HepG2 (cell line): Measurements from ENCODE around the gene ETHE1. TPM values are rescaled to one million over a fixed set of nuclear protein-coding genes. Genes with fewer than 3 reads are reported as not detected.

Source experiments
- AGO2 ChIP-seq: fragments of 200-400 bp; formaldehyde crosslinking; optimal IDR thresholded peaks from 2 replicates; pipeline ENCODE3; 2017; ENCODE audit warnings: mild to moderate bottlenecking, low read depth, low read length, moderate library complexity
- EED ChIP-seq: sonication (generic); formaldehyde crosslinking; IDR thresholded peaks from 2 replicates; pipeline ENCODE4 v1.5.0; 2020; ENCODE audit warnings: mild to moderate bottlenecking, missing genetic modification reagents
- GLI4 ChIP-seq: sonication (generic); formaldehyde crosslinking; IDR thresholded peaks from 2 replicates; pipeline ENCODE4 v1.5.1; 2020; ENCODE audit warnings: missing genetic modification reagents, mild to moderate bottlenecking, moderate library complexity, borderline replicate concordance
- HES4 ChIP-seq: sonication (generic); formaldehyde crosslinking; IDR thresholded peaks from 2 replicates; pipeline ENCODE4 v1.9.0; 2021; ENCODE audit warnings: mild to moderate bottlenecking, missing genetic modification reagents, borderline replicate concordance
- JUN ChIP-seq: sonication (generic); formaldehyde crosslinking; IDR thresholded peaks from 2 replicates; pipeline ENCODE4 v1.4.0; 2020; ENCODE audit warnings: mild to moderate bottlenecking, missing genetic modification reagents
- MATR3 ChIP-seq: sonication (generic); formaldehyde crosslinking; IDR thresholded peaks from 2 replicates; pipeline ENCODE4 v1.4.0; 2020; ENCODE audit warnings: missing genetic modification reagents
- NR2F6 ChIP-seq, 2 experiments: IDR thresholded peaks; 2 replicates each; pipeline ENCODE4 v1.6.1; 2016; ENCODE audit warnings: antibody characterized with exemption in 1 of 2, mild to moderate bottlenecking in 1 of 2
- SMAD3 ChIP-seq: sonication (generic); formaldehyde crosslinking; IDR thresholded peaks from 2 replicates; pipeline ENCODE4 v1.4.0; 2020; ENCODE audit warnings: missing genetic modification reagents
- SMARCC2 ChIP-seq: fragments of 450-650 bp; IDR thresholded peaks from 2 replicates; pipeline ENCODE4 v1.6.1; 2017; ENCODE audit warnings: antibody characterized with exemption, mild to moderate bottlenecking
- TCF12 ChIP-seq, 2 experiments: fragments of 450-650 bp in 1 of 2; sonication (generic) in 1 of 2; formaldehyde crosslinking in 1 of 2; IDR thresholded peaks; 2 replicates each; pipeline versions ENCODE4 v1.6.1 to v1.8.0; 2017 to 2022; ENCODE audit warnings: antibody characterized with exemption in 1 of 2, mild to moderate bottlenecking in 1 of 2, missing genetic modification reagents in 1 of 2, moderate library complexity in 1 of 2
- XRCC5 ChIP-seq: fragments of 200-400 bp; formaldehyde crosslinking; optimal IDR thresholded peaks from 2 replicates; pipeline ENCODE3; 2017; ENCODE audit warnings: mild to moderate bottlenecking, low read length
- ZBTB20 ChIP-seq: sonication (generic); formaldehyde crosslinking; IDR thresholded peaks from 2 replicates; pipeline ENCODE4 v1.8.1; 2023; ENCODE audit warnings: missing genetic modification reagents, low read depth, mild to moderate bottlenecking, borderline replicate concordance
- ZNF333 ChIP-seq: sonication (generic); formaldehyde crosslinking; IDR thresholded peaks from 2 replicates; pipeline ENCODE4 v1.4.0; 2020; ENCODE audit warnings: mild to moderate bottlenecking, missing genetic modification reagents, borderline replicate concordance
- ZNF484 ChIP-seq: sonication (generic); formaldehyde crosslinking; IDR thresholded peaks from 2 replicates; pipeline ENCODE4 v1.5.1; 2020; ENCODE audit warnings: mild to moderate bottlenecking, low read depth, missing genetic modification reagents, borderline replicate concordance
- ZNF530 ChIP-seq: sonication (generic); formaldehyde crosslinking; IDR thresholded peaks from 2 replicates; pipeline ENCODE4 v1.5.0; 2020; ENCODE audit warnings: low read depth, mild to moderate bottlenecking, missing genetic modification reagents
- ZNF569 ChIP-seq: sonication (generic); formaldehyde crosslinking; IDR thresholded peaks from 2 replicates; pipeline ENCODE4 v1.5.0; 2020; ENCODE audit warnings: mild to moderate bottlenecking, missing genetic modification reagents, moderate library complexity, borderline replicate concordance
- polyA plus RNA-seq, 8 experiments: library from polyadenylated mRNA; depleted of rRNA in 3 of 8; stranded (reverse) in 7 of 8; unstranded in 1 of 8; fragments of >200 nt; fragmentation: Illumina TruSeq in 4 of 8; extraction: Trizol in 4 of 8; gene quantifications; 2 replicates each; pipeline versions ENCODE4 v1.2.1 to v1.2.3, GENCODE V29; 2011 to 2016; ENCODE audit warnings: low read depth in 4 of 8, missing spikeins in 1 of 8, mixed read lengths in 1 of 8; ENCODE audit not compliant: insufficient read depth in 1 of 8
- total RNA-seq, 5 experiments: library from RNA; depleted of rRNA; stranded (reverse); fragments of >200 nt; fragmentation: Illumina TruSeq; extraction: Trizol; gene quantifications; 2 replicates each; pipeline ENCODE4 v1.2.3, GENCODE V29; 2016; ENCODE audit warnings: low read depth in 1 of 5
- TF ChIP-seq, protein P1 (sequence below): sonication (generic); formaldehyde crosslinking; conservative IDR thresholded peaks from 2 replicates; pipeline ENCODE4 v1.4.0; 2020; ENCODE audit warnings: missing genetic modification reagents
- TF ChIP-seq, protein P2 (sequence below): sonication (generic); formaldehyde crosslinking; IDR thresholded peaks from 2 replicates; pipeline ENCODE4; 2020; ENCODE audit warnings: missing genetic modification reagents, mild to moderate bottlenecking, borderline replicate concordance
- TF ChIP-seq, protein P3 (sequence below): sonication (generic); formaldehyde crosslinking; IDR thresholded peaks from 2 replicates; pipeline ENCODE4 v1.5.0; 2020; ENCODE audit warnings: mild to moderate bottlenecking, missing genetic modification reagents, moderate library complexity
- TF ChIP-seq, protein P4 (sequence below): sonication (generic); formaldehyde crosslinking; IDR thresholded peaks from 2 replicates; pipeline ENCODE4 v1.4.0; 2020; ENCODE audit warnings: missing genetic modification reagents, borderline replicate concordance

Gene ETHE1
- total and polyA plus RNA-seq, 2 of the 13 experiments (the other 11 are each of a cell fraction or from before 2014, with no cell fraction given): 32.5 to 58.4 TPM

DNA sequence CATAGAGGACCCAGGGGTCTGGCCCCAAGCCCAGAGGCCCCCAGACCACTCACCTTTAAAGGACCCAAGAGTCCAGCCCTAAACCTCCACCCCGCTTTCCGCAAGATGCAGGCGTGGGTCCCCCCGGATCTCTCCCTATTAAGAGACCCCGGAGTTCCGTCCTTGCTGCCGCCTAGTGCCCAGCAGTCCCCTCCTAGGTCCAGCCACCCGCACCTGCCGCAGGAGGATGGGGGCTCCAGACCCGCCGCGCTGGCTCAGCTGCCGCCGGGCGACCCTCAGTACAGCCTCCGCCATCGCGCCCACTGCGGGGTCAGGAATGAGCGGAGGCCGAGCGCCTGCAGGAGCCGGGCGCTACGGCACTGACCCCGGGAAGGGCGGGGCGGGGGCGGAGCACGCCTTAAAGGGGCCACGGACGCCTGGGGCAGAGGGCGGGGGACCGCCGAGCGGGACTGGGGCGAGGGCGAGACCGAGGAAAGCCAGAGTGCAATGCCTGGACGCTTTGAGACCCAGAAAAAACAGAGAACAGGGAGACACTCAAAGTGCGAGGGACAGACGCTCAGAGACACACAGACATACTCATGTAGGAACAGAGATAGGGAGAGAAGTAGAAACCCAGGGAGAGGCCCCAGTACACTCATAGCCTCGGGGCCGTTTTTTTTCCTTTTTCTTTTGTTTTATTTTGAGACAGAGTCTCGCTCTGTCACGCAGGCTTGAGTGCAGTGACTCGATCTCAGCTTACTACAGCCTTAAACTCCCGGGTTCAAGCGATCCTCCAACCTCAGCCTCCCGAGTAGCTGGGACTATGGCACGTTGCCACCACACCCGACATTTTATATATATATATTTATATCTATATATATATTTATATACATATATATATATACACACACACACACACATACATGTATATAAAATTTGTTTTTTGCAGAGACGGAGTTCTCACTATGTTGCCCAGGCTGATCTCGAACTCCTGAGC lies at the start of gene ETHE1 (continued):
- TF ChIP-seq GLI4 (CRISPR knock-in tag): 0 out of 2 replicates have a peak, but pooled peaks have one; percentile 58
- TF ChIP-seq MATR3: no peak
- TF ChIP-seq ZNF530 (CRISPR knock-in tag): no peak
- TF ChIP-seq HES4: 0 out of 2 replicates have a peak, but pooled peaks have one; percentile 39
- no peak for TF ChIP-seq TCF12 (IDR thresholded peaks at IDR 0.05)
- TF ChIP-seq TCF12 (CRISPR knock-in tag; IDR thresholded peaks at IDR 0.05): no peak
- no peak for TF ChIP-seq NR2F6 (IDR thresholded peaks at IDR 0.05)
- TF ChIP-seq NR2F6 (CRISPR knock-in tag; IDR thresholded peaks at IDR 0.05): peak; percentile 66; the same call in 1 of the 2 replicates
- TF ChIP-seq, protein P1, sequence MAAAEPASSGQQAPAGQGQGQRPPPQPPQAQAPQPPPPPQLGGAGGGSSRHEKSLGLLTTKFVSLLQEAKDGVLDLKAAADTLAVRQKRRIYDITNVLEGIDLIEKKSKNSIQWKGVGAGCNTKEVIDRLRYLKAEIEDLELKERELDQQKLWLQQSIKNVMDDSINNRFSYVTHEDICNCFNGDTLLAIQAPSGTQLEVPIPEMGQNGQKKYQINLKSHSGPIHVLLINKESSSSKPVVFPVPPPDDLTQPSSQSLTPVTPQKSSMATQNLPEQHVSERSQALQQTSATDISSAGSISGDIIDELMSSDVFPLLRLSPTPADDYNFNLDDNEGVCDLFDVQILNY: no peak; the same call in 1 of the 2 replicates
- TF ChIP-seq ZNF484 (CRISPR knock-in tag): no peak
- TF ChIP-seq ZNF569 (CRISPR knock-in tag): no peak
- TF ChIP-seq ZBTB20 (CRISPR knock-in tag): no peak
- TF ChIP-seq JUN: no peak
- TF ChIP-seq EED (CRISPR knock-in tag): peak; percentile 29; the same call in 1 of the 2 replicates
- TF ChIP-seq, protein P2, sequence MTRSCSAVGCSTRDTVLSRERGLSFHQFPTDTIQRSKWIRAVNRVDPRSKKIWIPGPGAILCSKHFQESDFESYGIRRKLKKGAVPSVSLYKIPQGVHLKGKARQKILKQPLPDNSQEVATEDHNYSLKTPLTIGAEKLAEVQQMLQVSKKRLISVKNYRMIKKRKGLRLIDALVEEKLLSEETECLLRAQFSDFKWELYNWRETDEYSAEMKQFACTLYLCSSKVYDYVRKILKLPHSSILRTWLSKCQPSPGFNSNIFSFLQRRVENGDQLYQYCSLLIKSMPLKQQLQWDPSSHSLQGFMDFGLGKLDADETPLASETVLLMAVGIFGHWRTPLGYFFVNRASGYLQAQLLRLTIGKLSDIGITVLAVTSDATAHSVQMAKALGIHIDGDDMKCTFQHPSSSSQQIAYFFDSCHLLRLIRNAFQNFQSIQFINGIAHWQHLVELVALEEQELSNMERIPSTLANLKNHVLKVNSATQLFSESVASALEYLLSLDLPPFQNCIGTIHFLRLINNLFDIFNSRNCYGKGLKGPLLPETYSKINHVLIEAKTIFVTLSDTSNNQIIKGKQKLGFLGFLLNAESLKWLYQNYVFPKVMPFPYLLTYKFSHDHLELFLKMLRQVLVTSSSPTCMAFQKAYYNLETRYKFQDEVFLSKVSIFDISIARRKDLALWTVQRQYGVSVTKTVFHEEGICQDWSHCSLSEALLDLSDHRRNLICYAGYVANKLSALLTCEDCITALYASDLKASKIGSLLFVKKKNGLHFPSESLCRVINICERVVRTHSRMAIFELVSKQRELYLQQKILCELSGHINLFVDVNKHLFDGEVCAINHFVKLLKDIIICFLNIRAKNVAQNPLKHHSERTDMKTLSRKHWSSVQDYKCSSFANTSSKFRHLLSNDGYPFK (CRISPR knock-in tag): peak; percentile 50; the same call in 1 of the 2 replicates
- TF ChIP-seq, protein P3, sequence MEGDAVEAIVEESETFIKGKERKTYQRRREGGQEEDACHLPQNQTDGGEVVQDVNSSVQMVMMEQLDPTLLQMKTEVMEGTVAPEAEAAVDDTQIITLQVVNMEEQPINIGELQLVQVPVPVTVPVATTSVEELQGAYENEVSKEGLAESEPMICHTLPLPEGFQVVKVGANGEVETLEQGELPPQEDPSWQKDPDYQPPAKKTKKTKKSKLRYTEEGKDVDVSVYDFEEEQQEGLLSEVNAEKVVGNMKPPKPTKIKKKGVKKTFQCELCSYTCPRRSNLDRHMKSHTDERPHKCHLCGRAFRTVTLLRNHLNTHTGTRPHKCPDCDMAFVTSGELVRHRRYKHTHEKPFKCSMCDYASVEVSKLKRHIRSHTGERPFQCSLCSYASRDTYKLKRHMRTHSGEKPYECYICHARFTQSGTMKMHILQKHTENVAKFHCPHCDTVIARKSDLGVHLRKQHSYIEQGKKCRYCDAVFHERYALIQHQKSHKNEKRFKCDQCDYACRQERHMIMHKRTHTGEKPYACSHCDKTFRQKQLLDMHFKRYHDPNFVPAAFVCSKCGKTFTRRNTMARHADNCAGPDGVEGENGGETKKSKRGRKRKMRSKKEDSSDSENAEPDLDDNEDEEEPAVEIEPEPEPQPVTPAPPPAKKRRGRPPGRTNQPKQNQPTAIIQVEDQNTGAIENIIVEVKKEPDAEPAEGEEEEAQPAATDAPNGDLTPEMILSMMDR (CRISPR knock-in tag): 0 out of 2 replicates have a peak, but pooled peaks have one; percentile 3
- TF ChIP-seq AGO2: peak; percentile 60
- TF ChIP-seq, protein P4, sequence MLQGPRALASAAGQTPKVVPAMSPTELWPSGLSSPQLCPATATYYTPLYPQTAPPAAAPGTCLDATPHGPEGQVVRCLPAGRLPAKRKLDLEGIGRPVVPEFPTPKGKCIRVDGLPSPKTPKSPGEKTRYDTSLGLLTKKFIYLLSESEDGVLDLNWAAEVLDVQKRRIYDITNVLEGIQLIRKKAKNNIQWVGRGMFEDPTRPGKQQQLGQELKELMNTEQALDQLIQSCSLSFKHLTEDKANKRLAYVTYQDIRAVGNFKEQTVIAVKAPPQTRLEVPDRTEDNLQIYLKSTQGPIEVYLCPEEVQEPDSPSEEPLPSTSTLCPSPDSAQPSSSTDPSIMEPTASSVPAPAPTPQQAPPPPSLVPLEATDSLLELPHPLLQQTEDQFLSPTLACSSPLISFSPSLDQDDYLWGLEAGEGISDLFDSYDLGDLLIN (CRISPR knock-in tag): no peak
- no peak for TF ChIP-seq XRCC5
- TF ChIP-seq SMARCC2: no peak
- TF ChIP-seq SMAD3 (CRISPR knock-in tag): no peak
- no peak for TF ChIP-seq ZNF333 (CRISPR knock-in tag)
